ENCODE results near the gene SSMEM1.

The SSMEM1 gene

GRCh38 chr7:130207642-130208041 lies at the start of gene SSMEM1:
Gene SSMEM1, plus strand, starts transcription at chr7:130207860. Its CDS starts 51 bp downstream, at chr7:130207911.
- H3K27ac ChIP-seq, result no peak within 1 kb of the TSS
- no peak for TF ChIP-seq CTCF (IDR thresholded peaks at IDR 0.05; ENCODE audit: low read depth, low read length)
- no peak within 1 kb of the TSS for H3K4me3 ChIP-seq (ENCODE audit: low read depth, low read length)
- peaks cover 14% of the 10 kb centered on the region for H3K36me3 ChIP-seq
- no peaks in the 10 kb centered on the region for H3K27me3 ChIP-seq (ENCODE audit: insufficient read depth, low read depth, severe bottlenecking)
- no peak for DNase-seq
- H3K9me3 ChIP-seq (ENCODE audit: severe bottlenecking), result no peaks in the 10 kb centered on the region

GRCh38 chr7:130160023-130160422 lies 47.6 kb upstream of the SSMEM1 start:
- Histone ChIP-seq H3K4me3 (ENCODE audit: low read depth, low read length) (no peak overlapping the region), H3K9me3 (ENCODE audit: severe bottlenecking) (no peaks in the 10 kb centered on the region), H3K36me3 (peaks cover 20% of the 10 kb centered on the region), H3K27ac (no peak overlapping the region), H3K27me3 (ENCODE audit: insufficient read depth, low read depth, severe bottlenecking) (no peaks in the 10 kb centered on the region)
- no peak for TF ChIP-seq CTCF (IDR thresholded peaks at IDR 0.05; ENCODE audit: low read depth, low read length)
- no peak for DNase-seq

GRCh38 chr7:130160455-130160854 lies 47.2 kb upstream of the SSMEM1 start:
- Histone ChIP-seq H3K4me3 (ENCODE audit: low read depth, low read length) (no peak overlapping the region), H3K36me3 (peaks cover 24% of the 10 kb centered on the region), H3K27me3 (ENCODE audit: insufficient read depth, low read depth, severe bottlenecking) (no peaks in the 10 kb centered on the region), H3K27ac (no peak overlapping the region), H3K9me3 (ENCODE audit: severe bottlenecking) (no peaks in the 10 kb centered on the region)
- no peak for DNase-seq
- TF ChIP-seq CTCF (IDR thresholded peaks at IDR 0.05; ENCODE audit: low read depth, low read length), result no peak

- Histone ChIP-seq H3K27me3 (ENCODE audit: insufficient read depth, low read depth, severe bottlenecking) (no peaks in the 10 kb centered on the region), H3K9me3 (ENCODE audit: severe bottlenecking) (no peaks in the 10 kb centered on the region), H3K36me3 (peaks cover 24% of the 10 kb centered on the region), H3K4me3 (ENCODE audit: low read depth, low read length) (no peak overlapping the region), H3K27ac (no peak overlapping the region)
- no peak for TF ChIP-seq CTCF (IDR thresholded peaks at IDR 0.05; ENCODE audit: low read depth, low read length)
- no peak for DNase-seq
Observed at GRCh38 chr7:130162196-130162595, 45.5 kb upstream of the SSMEM1 start.

- no peak for DNase-seq
- no peaks in the 10 kb centered on the region for H3K9me3 ChIP-seq (ENCODE audit: severe bottlenecking)
- no peaks in the 10 kb centered on the region for H3K27me3 ChIP-seq (ENCODE audit: insufficient read depth, low read depth, severe bottlenecking)
- TF ChIP-seq CTCF (IDR thresholded peaks at IDR 0.05; ENCODE audit: low read depth, low read length), result no peak
- H3K4me3 ChIP-seq (ENCODE audit: low read depth, low read length), result no peak overlapping the region
- H3K36me3 ChIP-seq, result peaks cover 40% of the 10 kb centered on the region
- no peak overlapping the region for H3K27ac ChIP-seq
Observed at GRCh38 chr7:130174237-130174959, 33.3 kb upstream of the SSMEM1 start.

GRCh38 chr7:130178251-130178650 lies 29.4 kb upstream of the SSMEM1 start:
- Histone ChIP-seq H3K4me3 (ENCODE audit: low read depth, low read length) (no peak overlapping the region), H3K9me3 (ENCODE audit: severe bottlenecking) (no peaks in the 10 kb centered on the region), H3K27ac (no peak overlapping the region), H3K36me3 (peaks cover 39% of the 10 kb centered on the region), H3K27me3 (ENCODE audit: insufficient read depth, low read depth, severe bottlenecking) (no peaks in the 10 kb centered on the region)
- no peak for DNase-seq
- TF ChIP-seq CTCF (IDR thresholded peaks at IDR 0.05; ENCODE audit: low read depth, low read length), result no peak
